GM12878 (cell line): ENCODE data around the gene JPH4. TPM values are rescaled to one million over a fixed set of nuclear protein-coding genes. Genes with fewer than 3 reads are reported as not detected.

Source experiments
- ATAC-seq: fragments of 200-7000 bp; cut with Tn5 transposase; 3 replicates; pipeline ENCODE4 v1.9.1; 2020; ENCODE audit warnings: mild to moderate bottlenecking, moderate library complexity
- BruUV-seq: library from RNA; stranded (reverse); fragments of 400-500 nt; replicated peaks from 2 replicates; lab custom pipeline; 2021; lab: Mats Ljungman, UMichigan
- CTCF ChIA-PET: fragments of 300-600 bp; sonication (Branson Sonifier 250); formaldehyde crosslinking; extraction: SDS; loops from one replicate; lab custom pipeline; 2021; ENCODE audit warnings: inconsistent platforms; lab: Yijun Ruan, JAX
- POLR2A ChIA-PET: fragments of 350-600 bp; formaldehyde crosslinking; extraction: SDS; loops from one replicate; lab custom pipeline; 2021; ENCODE audit warnings: inconsistent platforms; lab: Charles Lee
- RAD21 ChIA-PET: fragments of 300-600 bp; sonication (Branson Sonifier 250); formaldehyde crosslinking; loops from one replicate; lab custom pipeline; 2023; ENCODE audit warnings: antibody characterized with exemption; ENCODE audit not compliant: unreplicated experiment; lab: Charles Lee
- SMC1A ChIA-PET: fragments of 300-600 bp; sonication (Branson Sonifier 250); formaldehyde crosslinking; loops from one replicate; lab custom pipeline; 2023; ENCODE audit not compliant: unreplicated experiment, uncharacterized antibody; lab: Charles Lee
- DNase-seq: peaks from one replicate; pipeline ENCODE4 v3.0.0-alpha.2; 2011; ENCODE audit warnings: low read depth, low spot score
- FAIRE-seq: peaks from 3 replicates; lab custom pipeline; 2011; peaks lifted over from hg19 to GRCh38; lab: Jason Lieb, UNC
- H2AFZ ChIP-seq: 2 replicates; pipeline ENCODE4 v1.6.0; 2011; ENCODE audit warnings: low read depth, low read length, control low read depth; ENCODE audit not compliant: control insufficient read depth
- H3K27ac ChIP-seq: 2 replicates; pipeline ENCODE4 v1.5.1; 2011; ENCODE audit warnings: control low read depth; ENCODE audit not compliant: control insufficient read depth, insufficient read depth
- H3K27me3 ChIP-seq, 2 experiments: replicated peaks in 1 of 2; 2 replicates each; pipeline versions ENCODE4 v1.6.0 to v1.6.1; 2011; ENCODE audit warnings: low read length in 1 of 2; ENCODE audit not compliant: control insufficient read depth in 2 of 2, insufficient read depth in 2 of 2
- H3K36me3 ChIP-seq, 2 experiments: 2 replicates each; pipeline ENCODE4 v1.5.1; 2011; ENCODE audit warnings: low read length in 1 of 2; ENCODE audit not compliant: control insufficient read depth in 2 of 2, insufficient read depth in 2 of 2
- H3K4me1 ChIP-seq: 2 replicates; pipeline ENCODE4 v1.6.1; 2011; ENCODE audit warnings: mild to moderate bottlenecking, low read length, moderate library complexity, mixed read lengths; ENCODE audit not compliant: control insufficient read depth, insufficient read depth
- H3K4me2 ChIP-seq: 2 replicates; pipeline ENCODE4 v1.6.0; 2011; ENCODE audit warnings: control low read depth; ENCODE audit not compliant: control insufficient read depth, insufficient read depth
- H3K4me3 ChIP-seq: fragments of 200-600 bp; sonication (generic); 2 replicates; pipeline ENCODE4 v1.5.1; 2016
- H3K79me2 ChIP-seq: 2 replicates; pipeline ENCODE4 v1.6.0; 2011; ENCODE audit warnings: low read length; ENCODE audit not compliant: control insufficient read depth, insufficient read depth
- H3K9ac ChIP-seq: 2 replicates; pipeline ENCODE4 v1.8.0; 2011; ENCODE audit warnings: low read length, control low read depth, mixed read lengths; ENCODE audit not compliant: control insufficient read depth, insufficient read depth
- H3K9me3 ChIP-seq: replicated peaks from 3 replicates; pipeline ENCODE4 v1.5.1; 2011; ENCODE audit warnings: mild to moderate bottlenecking, low read length; ENCODE audit not compliant: control insufficient read depth, insufficient read depth
- H4K20me1 ChIP-seq: 2 replicates; pipeline ENCODE4 v1.6.0; 2011; ENCODE audit not compliant: control insufficient read depth, insufficient read depth
- ATF7 ChIP-seq: fragments of 450-650 bp; IDR thresholded peaks from 2 replicates; pipeline ENCODE4 v1.6.1; 2016; ENCODE audit warnings: low read depth, mild to moderate bottlenecking
- CEBPB ChIP-seq, 2 experiments: fragments of 150-350 bp in 1 of 2; IDR thresholded peaks; 2 replicates each; pipeline ENCODE4 v1.6.1; 2012 to 2014; ENCODE audit warnings: low read depth in 2 of 2, low read length in 2 of 2, borderline replicate concordance in 1 of 2, inconsistent platforms in 1 of 2
- DPF2 ChIP-seq: fragments of 450-650 bp; IDR thresholded peaks from 2 replicates; pipeline ENCODE4 v1.6.1; 2017; ENCODE audit warnings: mild to moderate bottlenecking
- EED ChIP-seq: sonication (generic); IDR thresholded peaks from 2 replicates; pipeline ENCODE4 v1.6.1; 2016; ENCODE audit warnings: antibody characterized with exemption, low read depth
- GABPA ChIP-seq: IDR thresholded peaks from 2 replicates; pipeline ENCODE4 v1.6.1; 2014; ENCODE audit warnings: antibody characterized with exemption, low read depth, mild to moderate bottlenecking, inconsistent platforms
- IKZF1 ChIP-seq: fragments of 450-650 bp; conservative IDR thresholded peaks from 2 replicates; pipeline ENCODE4 v1.6.1; 2017; ENCODE audit warnings: antibody characterized with exemption, mild to moderate bottlenecking
- MEF2A ChIP-seq: IDR thresholded peaks from 2 replicates; pipeline ENCODE4 v1.6.1; 2011; ENCODE audit warnings: low read depth, mild to moderate bottlenecking, low read length, moderate library complexity; ENCODE audit not compliant: insufficient read depth
- RAD21 ChIP-seq: IDR thresholded peaks from 2 replicates; pipeline ENCODE4 v1.6.1; 2011; ENCODE audit warnings: mild to moderate bottlenecking, low read depth, low read length, moderate library complexity; ENCODE audit not compliant: insufficient read depth
- SMC3 ChIP-seq: IDR thresholded peaks from 2 replicates; pipeline ENCODE4 v1.6.1; 2011; ENCODE audit warnings: low read length, improper control_type of control experiment, borderline replicate concordance
- SREBF2 ChIP-seq: IDR thresholded peaks from 2 replicates; pipeline ENCODE4 v1.6.1; 2012; ENCODE audit warnings: mild to moderate bottlenecking, low read length
- STAT1 ChIP-seq: fragments of 450-650 bp; conservative IDR thresholded peaks from 2 replicates; pipeline ENCODE4 v1.6.1; 2014; ENCODE audit warnings: antibody characterized with exemption, mild to moderate bottlenecking
- TCF3 ChIP-seq: IDR thresholded peaks from 2 replicates; pipeline ENCODE4 v1.6.1; 2012; ENCODE audit warnings: low read depth, mild to moderate bottlenecking, low read length, borderline replicate concordance; ENCODE audit not compliant: insufficient read depth
- ZNF217 ChIP-seq: fragments of 450-650 bp; IDR thresholded peaks from 2 replicates; pipeline ENCODE4 v1.6.1; 2017; ENCODE audit warnings: antibody characterized with exemption, mild to moderate bottlenecking
- ZSCAN29 ChIP-seq: fragments of 450-650 bp; IDR thresholded peaks from 2 replicates; pipeline ENCODE4 v1.6.1; 2017; ENCODE audit warnings: mild to moderate bottlenecking, moderate library complexity
- WGBS: methylation state at CpG from one replicate; pipeline ENCODE4 v1.1.6; 2016; ENCODE audit warnings: low lambda C conversion rate; ENCODE audit not compliant: insufficient replicate concordance, insufficient coverage; ENCODE audit errors: missing lambda C conversion rate; 5-methylcytosine and 5-hydroxymethylcytosine counted together
- in situ Hi-C: fragments of 300-500 bp; cut with MboI; formaldehyde crosslinking; loops from 9 replicates; pipeline ENCODE4 v1.14.3; 2018; ENCODE audit warnings: mixed read lengths
- intact Hi-C: fragments of 100-400 bp; cut with micrococcal nuclease; formaldehyde crosslinking; loops from one replicate; pipeline ENCODE4 v1.14.2; 2022; ENCODE audit not compliant: unreplicated experiment
- polyA plus RNA-seq, 11 experiments: library from polyadenylated mRNA; depleted of rRNA in 4 of 11; unstranded in 6 of 11; stranded (reverse) in 5 of 11; fragments of >200 nt; fragmentation: Nextera tagmentation in 4 of 11; fragmentation: Illumina TruSeq in 1 of 11; extraction: Ambion mirVana in 4 of 11; extraction: Trizol in 1 of 11; gene quantifications; 1 replicate in 1 of 11; 2 replicates in 10 of 11; pipeline versions ENCODE4 v1.2.1 to v1.2.3, GENCODE V29; 2011 to 2016; ENCODE audit warnings: inconsistent platforms in 2 of 11, missing spikeins in 2 of 11, low read depth in 1 of 11
- total RNA-seq, 4 experiments: library from RNA; depleted of rRNA in 3 of 4; stranded (reverse); fragments of >200 nt in 3 of 4; fragmentation: Illumina TruSeq in 1 of 4; extraction: Trizol in 1 of 4; gene quantifications; 2 replicates each; pipeline versions ENCODE4 v1.2.1 to v1.2.3, GENCODE V29; 2013 to 2021
- TF ChIP-seq, protein P1 (sequence below), 3 experiments: IDR thresholded peaks in 2 of 3; conservative IDR thresholded peaks in 1 of 3; 2 replicates each; pipeline ENCODE4 v1.5.1; 2011; ENCODE audit warnings: low read depth in 3 of 3, low read length in 3 of 3, mild to moderate bottlenecking in 3 of 3, control low read depth in 2 of 3, moderate library complexity in 2 of 3, inconsistent platforms in 1 of 3, mixed read lengths in 1 of 3; ENCODE audit not compliant: control insufficient read depth in 2 of 3, insufficient read depth in 1 of 3; ENCODE audit errors: extremely low read depth in 1 of 3
- TF ChIP-seq, protein P2 (sequence below): IDR thresholded peaks from 2 replicates; pipeline ENCODE4 v1.6.1; 2012; ENCODE audit warnings: mild to moderate bottlenecking, low read depth, low read length

Gene JPH4
- total and polyA plus RNA-seq, 10 of the 15 experiments (the other 5 are each of a cell fraction or from before 2014, with no cell fraction given), result 0.48 to 10.3 (median 3.8) TPM

DNA sequence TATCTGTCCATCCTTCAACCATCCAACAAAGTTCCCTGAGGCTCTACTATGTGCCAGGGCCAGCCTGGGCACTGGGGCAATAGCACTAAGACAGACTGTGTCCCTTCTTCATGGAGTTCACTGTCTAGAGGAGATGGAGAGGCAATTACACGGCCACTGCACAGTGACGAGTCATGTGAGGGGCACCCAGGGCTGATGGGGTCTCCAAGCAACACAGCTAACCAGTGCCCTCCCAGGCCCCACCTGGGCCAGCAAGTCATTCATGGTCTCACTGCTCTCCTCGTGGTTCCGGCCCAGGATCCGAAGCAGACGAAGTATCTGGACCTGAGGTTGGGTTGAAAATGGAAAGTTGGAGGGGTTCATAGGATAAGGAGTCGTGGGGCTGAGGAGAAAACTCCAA, 13.7 kb downstream of the JPH4 start:
- FAIRE-seq, result no peak
- peaks cover 13% of the 10 kb centered on the region for H3K79me2 ChIP-seq
- H3K9ac ChIP-seq, result no peak overlapping the region
- TF ChIP-seq ZNF217 (no peak), IKZF1 (no peak), EED (no peak), SREBF2 (no peak), ATF7 (no peak), RAD21 (no peak), MEF2A (no peak), CEBPB (IDR thresholded peaks at IDR 0.05; ENCODE audit: borderline replicate concordance in 1 of 2, low read depth in 2 of 2, low read length in 2 of 2) (no peak), DPF2 (no peak), STAT1 (no peak), GABPA (no peak), TCF3 (no peak), ZSCAN29 (no peak), SMC3 (no peak)
- TF ChIP-seq, protein P1, sequence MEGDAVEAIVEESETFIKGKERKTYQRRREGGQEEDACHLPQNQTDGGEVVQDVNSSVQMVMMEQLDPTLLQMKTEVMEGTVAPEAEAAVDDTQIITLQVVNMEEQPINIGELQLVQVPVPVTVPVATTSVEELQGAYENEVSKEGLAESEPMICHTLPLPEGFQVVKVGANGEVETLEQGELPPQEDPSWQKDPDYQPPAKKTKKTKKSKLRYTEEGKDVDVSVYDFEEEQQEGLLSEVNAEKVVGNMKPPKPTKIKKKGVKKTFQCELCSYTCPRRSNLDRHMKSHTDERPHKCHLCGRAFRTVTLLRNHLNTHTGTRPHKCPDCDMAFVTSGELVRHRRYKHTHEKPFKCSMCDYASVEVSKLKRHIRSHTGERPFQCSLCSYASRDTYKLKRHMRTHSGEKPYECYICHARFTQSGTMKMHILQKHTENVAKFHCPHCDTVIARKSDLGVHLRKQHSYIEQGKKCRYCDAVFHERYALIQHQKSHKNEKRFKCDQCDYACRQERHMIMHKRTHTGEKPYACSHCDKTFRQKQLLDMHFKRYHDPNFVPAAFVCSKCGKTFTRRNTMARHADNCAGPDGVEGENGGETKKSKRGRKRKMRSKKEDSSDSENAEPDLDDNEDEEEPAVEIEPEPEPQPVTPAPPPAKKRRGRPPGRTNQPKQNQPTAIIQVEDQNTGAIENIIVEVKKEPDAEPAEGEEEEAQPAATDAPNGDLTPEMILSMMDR (IDR thresholded peaks at IDR 0.05 in 2 of 3, conservative IDR thresholded peaks at IDR 0.05 in 1 of 3; ENCODE audit: control insufficient read depth in 2 of 3, extremely low read depth in 1 of 3, insufficient read depth in 1 of 3, low read depth in 3 of 3, low read length in 3 of 3), result no peak
- TF ChIP-seq, protein P2, sequence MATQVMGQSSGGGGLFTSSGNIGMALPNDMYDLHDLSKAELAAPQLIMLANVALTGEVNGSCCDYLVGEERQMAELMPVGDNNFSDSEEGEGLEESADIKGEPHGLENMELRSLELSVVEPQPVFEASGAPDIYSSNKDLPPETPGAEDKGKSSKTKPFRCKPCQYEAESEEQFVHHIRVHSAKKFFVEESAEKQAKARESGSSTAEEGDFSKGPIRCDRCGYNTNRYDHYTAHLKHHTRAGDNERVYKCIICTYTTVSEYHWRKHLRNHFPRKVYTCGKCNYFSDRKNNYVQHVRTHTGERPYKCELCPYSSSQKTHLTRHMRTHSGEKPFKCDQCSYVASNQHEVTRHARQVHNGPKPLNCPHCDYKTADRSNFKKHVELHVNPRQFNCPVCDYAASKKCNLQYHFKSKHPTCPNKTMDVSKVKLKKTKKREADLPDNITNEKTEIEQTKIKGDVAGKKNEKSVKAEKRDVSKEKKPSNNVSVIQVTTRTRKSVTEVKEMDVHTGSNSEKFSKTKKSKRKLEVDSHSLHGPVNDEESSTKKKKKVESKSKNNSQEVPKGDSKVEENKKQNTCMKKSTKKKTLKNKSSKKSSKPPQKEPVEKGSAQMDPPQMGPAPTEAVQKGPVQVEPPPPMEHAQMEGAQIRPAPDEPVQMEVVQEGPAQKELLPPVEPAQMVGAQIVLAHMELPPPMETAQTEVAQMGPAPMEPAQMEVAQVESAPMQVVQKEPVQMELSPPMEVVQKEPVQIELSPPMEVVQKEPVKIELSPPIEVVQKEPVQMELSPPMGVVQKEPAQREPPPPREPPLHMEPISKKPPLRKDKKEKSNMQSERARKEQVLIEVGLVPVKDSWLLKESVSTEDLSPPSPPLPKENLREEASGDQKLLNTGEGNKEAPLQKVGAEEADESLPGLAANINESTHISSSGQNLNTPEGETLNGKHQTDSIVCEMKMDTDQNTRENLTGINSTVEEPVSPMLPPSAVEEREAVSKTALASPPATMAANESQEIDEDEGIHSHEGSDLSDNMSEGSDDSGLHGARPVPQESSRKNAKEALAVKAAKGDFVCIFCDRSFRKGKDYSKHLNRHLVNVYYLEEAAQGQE, result no peak
- no peak for ATAC-seq
- no TSS peak for BruUV-seq
- H3K4me1 ChIP-seq, result peaks cover 11% of the 10 kb centered on the region
- H3K4me3 ChIP-seq, result no peak overlapping the region
- in situ Hi-C loops, result no loop called here
- H3K27me3 ChIP-seq, result no peaks in the 10 kb centered on the region
- no peaks in the 10 kb centered on the region for H3K9me3 ChIP-seq
- DNase-seq, result no peak
- no peak overlapping the region for H2AFZ ChIP-seq
- intact Hi-C loops, result no loop called here
- RAD21 ChIA-PET, result no interaction called here
- WGBS, result 89% methylated on average over 7 of the region's 7 CpGs
- peaks cover 13 to 18% of the 10 kb centered on the region in 2 experiments for H3K36me3 ChIP-seq
- SMC1A ChIA-PET, result interaction anchor here (9.7 kb wide), 1 partner anchor 86 kb away, joined by 124 read pairs; no protein-coding TSS in a partner anchor
- H3K27ac ChIP-seq, result no peak overlapping the region
- no peaks in the 10 kb centered on the region for H4K20me1 ChIP-seq
- CTCF ChIA-PET, result interaction anchor here (0.6 to 13.1 kb wide), 3 partner anchors 85 to 237 kb away, joined by 3 to 436 read pairs (median 9); no protein-coding TSS in a partner anchor
- POLR2A ChIA-PET, result no interaction called here
- H3K4me2 ChIP-seq, result no peak overlapping the region
